Measurements from ENCODE around the gene DNALI1. TPM values are rescaled to one million over a fixed set of nuclear protein-coding genes. Genes with fewer than 3 reads are reported as not detected.
"Not testable (repeated sequence)": the region's sequence is repeated elsewhere in the genome, so short reads cannot be mapped to it uniquely, and the experiment has no call there.

DNALI1 gene
- total and polyA plus RNA-seq, 2 of the 8 experiments (the other 6 are each of a cell fraction or from before 2014, with no cell fraction given) = 8.9 to 11.3 TPM

DNA sequence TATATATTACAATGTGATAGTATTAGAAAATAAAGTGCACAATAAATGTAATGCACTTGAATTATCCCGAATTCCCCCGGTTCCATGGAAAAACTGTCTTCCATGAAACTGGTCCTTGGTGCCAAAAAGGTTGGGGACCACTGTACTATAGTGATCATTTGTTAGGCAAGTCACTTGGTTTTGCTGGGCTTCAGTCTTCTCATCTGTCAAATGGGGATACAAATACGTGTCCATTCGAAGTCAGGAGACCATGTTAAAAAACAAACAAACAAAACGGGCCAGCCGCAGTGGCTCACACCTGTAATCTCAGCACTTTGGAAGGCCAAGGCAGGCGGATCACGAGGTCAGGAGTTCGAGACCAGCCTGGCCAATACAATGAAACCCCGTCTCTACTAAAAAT lies 17.6 kb upstream of the DNALI1 start:
- H3K9me3 ChIP-seq (ENCODE audit: insufficient read depth in 2 of 2, low read depth in 1 of 2, low read length in 1 of 2); H2BK5ac ChIP-seq (ENCODE audit: low read depth, low read length); H3K9ac ChIP-seq (replicated peaks in 1 of 4; ENCODE audit: extremely low read depth in 1 of 4, low read depth in 3 of 4, low read length in 3 of 4); H4K20me1 ChIP-seq (replicated peaks in 1 of 2; ENCODE audit: control insufficient read depth in 1 of 2, insufficient read depth in 2 of 2, low read length in 2 of 2); H2BK12ac ChIP-seq (ENCODE audit: low read depth, low read length); H3K79me2 ChIP-seq (ENCODE audit: control insufficient read depth in 1 of 2, insufficient read depth in 2 of 2, low read length in 2 of 2); H3K56ac ChIP-seq (replicated peaks; ENCODE audit: insufficient read length, low read depth, low read length); FAIRE-seq; H3K4me2 ChIP-seq (ENCODE audit: insufficient read depth in 1 of 2, low read depth in 2 of 2, low read length in 2 of 2); H3K14ac ChIP-seq (ENCODE audit: insufficient read length); H3K4ac ChIP-seq (replicated peaks; ENCODE audit: insufficient read length, low read depth, low read length); H2BK120ac ChIP-seq (replicated peaks; ENCODE audit: low read depth, low read length); H3K23ac ChIP-seq (ENCODE audit: insufficient read length); DNase-seq (ENCODE audit: low read depth in 1 of 2, low spot score in 2 of 2); H2AK5ac ChIP-seq (ENCODE audit: low read depth, low read length); H3K27me3 ChIP-seq (replicated peaks in 1 of 4; ENCODE audit: control insufficient read depth in 3 of 4, extremely low read depth in 1 of 4, insufficient read depth in 3 of 4, low read length in 3 of 4); POLR2A ChIA-PET (ENCODE audit: partially characterized antibody); H3K27ac ChIP-seq (ENCODE audit: low read depth, low read length); H2AFZ ChIP-seq (ENCODE audit: low read length); H3K4me1 ChIP-seq (replicated peaks in 1 of 4; ENCODE audit: control insufficient read depth in 3 of 4, insufficient read depth in 4 of 4, low read length in 3 of 4); H4K5ac ChIP-seq (ENCODE audit: insufficient read length, low read depth, low read length); H3K4me3 ChIP-seq (ENCODE audit: extremely low read depth in 1 of 4, insufficient read depth in 2 of 4, low read depth in 3 of 4, low read length in 4 of 4); H3K23me2 ChIP-seq (ENCODE audit: low read depth, low read length); H3K18ac ChIP-seq (ENCODE audit: extremely low read depth, low read length); H2BK20ac ChIP-seq (ENCODE audit: low read length); H4K91ac ChIP-seq (replicated peaks; ENCODE audit: insufficient read length, low read length); H4K8ac ChIP-seq (ENCODE audit: extremely low read depth, insufficient read depth, low read length); H2BK15ac ChIP-seq (ENCODE audit: low read length); H3K79me1 ChIP-seq (ENCODE audit: low read depth, low read length): not testable (repeated sequence)
- peaks cover 8 to 46% (median 25%) of the 10 kb centered on the region in 4 experiments for H3K36me3 ChIP-seq (ENCODE audit: control insufficient read depth in 2 of 4, insufficient read depth in 4 of 4, low read length in 3 of 4)
- CTCF ChIA-PET (ENCODE audit: partially characterized antibody) = interaction anchor here (1.3 kb wide), 1 partner anchor 50 kb away, joined by 4 read pairs; no protein-coding TSS in a partner anchor
- 95% methylated on average over 7 of the region's 10 CpGs; no CpG with 5 or more reads in 1 of the 2 experiments for whole genome bisulfite sequencing, 2 experiments (ENCODE audit: extremely low coverage in 1 of 2, insufficient coverage in 1 of 2, insufficient read length in 1 of 2, insufficient replicate concordance in 2 of 2, low coverage in 1 of 2, low lambda C conversion rate in 2 of 2, missing lambda C conversion rate in 1 of 2)
